K562 (cell line): ENCODE measurements around the gene BMP6. TPM values are rescaled to one million over a fixed set of nuclear protein-coding genes. Genes with fewer than 3 reads are reported as not detected.

Experiments used
- ATAC-seq: fragments of 200-7000 bp; cut with Tn5 transposase; 3 replicates; pipeline ENCODE4 v1.9.1; 2020; ENCODE audit warnings: moderate library complexity
- BruUV-seq: library from RNA; stranded (reverse); fragments of 400-500 nt; replicated peaks from 2 replicates; lab custom pipeline; 2021; lab: Mats Ljungman, UMichigan
- CTCF ChIA-PET: fragments of 300-600 bp; formaldehyde crosslinking; extraction: SDS; loops from one replicate; lab custom pipeline; 2021; ENCODE audit warnings: low intra/inter-chr PET ratio; lab: Yijun Ruan, JAX
- POLR2A ChIA-PET: fragments of 300-600, 350-650 bp; sonication (Branson Sonifier 250); formaldehyde crosslinking; extraction: SDS; loops from one replicate; lab custom pipeline; 2021; ENCODE audit warnings: antibody characterized with exemption, inconsistent platforms; lab: Yijun Ruan, JAX
- DNase-seq, 4 experiments: peaks; one replicate each; pipeline versions ENCODE4 v3.0.0 to v3.0.0-alpha.2; 2011 to 2018; ENCODE audit warnings: low spot score in 3 of 4, mixed read lengths in 3 of 4; ENCODE audit errors: extremely low read depth in 1 of 4
- FAIRE-seq: peaks from 2 replicates; lab custom pipeline; 2011; peaks lifted over from hg19 to GRCh38; lab: Jason Lieb, UNC
- H2AFZ ChIP-seq: 2 replicates; pipeline ENCODE4 v1.6.0; 2011; ENCODE audit warnings: low read depth, low read length, control low read depth, inconsistent platforms
- H3K27ac ChIP-seq: fragments of 200-600 bp; 3 replicates; pipeline ENCODE4 v1.8.0; 2011; ENCODE audit warnings: low read depth, mild to moderate bottlenecking, control low read depth, inconsistent platforms, low read length, moderate library complexity, mixed read lengths; ENCODE audit errors: extremely low read depth
- H3K27me3 ChIP-seq, 2 experiments: fragments of 300-600 bp in 1 of 2; 2 replicates in 1 of 2; 3 replicates in 1 of 2; pipeline versions ENCODE4 v1.6.0 to v1.8.0; 2011; ENCODE audit warnings: inconsistent platforms in 2 of 2, low read length in 2 of 2, mild to moderate bottlenecking in 1 of 2, mixed read lengths in 1 of 2, moderate library complexity in 1 of 2; ENCODE audit not compliant: control insufficient read depth in 2 of 2, insufficient read depth in 2 of 2
- H3K36me3 ChIP-seq: fragments of 300-600 bp; 3 replicates; pipeline ENCODE4 v1.8.0; 2011; ENCODE audit warnings: mild to moderate bottlenecking, low read length, inconsistent platforms; ENCODE audit not compliant: control insufficient read depth, insufficient read depth
- H3K4me1 ChIP-seq, 2 experiments: fragments of 200-600 bp in 1 of 2; replicated peaks in 1 of 2; 2 replicates in 1 of 2; 3 replicates in 1 of 2; pipeline versions ENCODE4 v1.5.1 to v1.8.0; 2011; ENCODE audit warnings: inconsistent platforms in 2 of 2, low read length in 2 of 2, mild to moderate bottlenecking in 1 of 2, mixed read lengths in 1 of 2, moderate library complexity in 1 of 2; ENCODE audit not compliant: control insufficient read depth in 2 of 2, insufficient read depth in 2 of 2
- H3K4me2 ChIP-seq: 2 replicates; pipeline ENCODE4 v1.6.1; 2011; ENCODE audit warnings: low read length, control low read depth, inconsistent platforms, mixed read lengths; ENCODE audit not compliant: insufficient read depth
- H3K4me3 ChIP-seq: fragments of 200-600 bp; sonication (generic), shearing (Covaris generic); 2 replicates; pipeline ENCODE4 v1.5.1; 2016; ENCODE audit warnings: control low read depth, inconsistent platforms
- H3K79me2 ChIP-seq: fragments of 200-600 bp; 3 replicates; pipeline ENCODE4 v1.8.0; 2011; ENCODE audit warnings: low read length, inconsistent platforms; ENCODE audit not compliant: control insufficient read depth, insufficient read depth
- H3K9ac ChIP-seq, 2 experiments: 2 replicates each; pipeline versions ENCODE4 v1.6.0 to v1.6.1; 2011; ENCODE audit warnings: low read depth in 2 of 2, low read length in 2 of 2, control low read depth in 1 of 2, inconsistent platforms in 1 of 2, mild to moderate bottlenecking in 1 of 2, mixed read lengths in 1 of 2; ENCODE audit not compliant: insufficient read depth in 1 of 2
- H3K9me1 ChIP-seq: one replicate; pipeline ENCODE4 v1.6.0; 2011; ENCODE audit warnings: inconsistent platforms, mild to moderate bottlenecking, low read length, moderate library complexity; ENCODE audit not compliant: control insufficient read depth, insufficient read depth
- H3K9me3 ChIP-seq: replicated peaks from 2 replicates; pipeline ENCODE4 v1.5.1; 2011; ENCODE audit warnings: low read depth, low read length, inconsistent platforms; ENCODE audit not compliant: control insufficient read depth, insufficient read depth
- H4K20me1 ChIP-seq: replicated peaks from 2 replicates; pipeline ENCODE4 v1.6.1; 2011; ENCODE audit warnings: low read length, inconsistent platforms, mixed read lengths; ENCODE audit not compliant: control insufficient read depth, insufficient read depth
- DMBX1 ChIP-seq: fragments of 250-450 bp; sonication (Bioruptor Pico); IDR thresholded peaks from 2 replicates; pipeline ENCODE4 v1.8.0; 2022; ENCODE audit warnings: inconsistent platforms, mild to moderate bottlenecking, moderate library complexity, borderline replicate concordance
- DNMT1 ChIP-seq: fragments of 450-650 bp; IDR thresholded peaks from 2 replicates; pipeline ENCODE4 v1.6.1; 2016; ENCODE audit warnings: antibody characterized with exemption, mild to moderate bottlenecking
- GATA2 ChIP-seq: sonication (generic); formaldehyde crosslinking; IDR thresholded peaks from 2 replicates; pipeline ENCODE4 v1.4.0; 2020; ENCODE audit warnings: mild to moderate bottlenecking, missing genetic modification reagents
- KLF10 ChIP-seq: fragments of 250-450 bp; sonication (Bioruptor Pico); IDR thresholded peaks from 2 replicates; pipeline ENCODE4 v1.6.1; 2021; ENCODE audit warnings: matching md5 sums
- MEF2A ChIP-seq: IDR thresholded peaks from 2 replicates; pipeline ENCODE4 v1.6.1; 2011; ENCODE audit warnings: low read depth, mild to moderate bottlenecking, low read length, moderate library complexity; ENCODE audit not compliant: control insufficient read depth
- ZBTB7A ChIP-seq: IDR thresholded peaks from 2 replicates; pipeline ENCODE4 v1.6.1; 2011; ENCODE audit warnings: low read depth, mild to moderate bottlenecking, low read length, moderate library complexity, borderline replicate concordance; ENCODE audit not compliant: control insufficient read depth
- ZNF12 ChIP-seq: sonication (generic); formaldehyde crosslinking; IDR thresholded peaks from 2 replicates; pipeline ENCODE4 v1.4.0; 2020; ENCODE audit warnings: mild to moderate bottlenecking, missing genetic modification reagents
- ZNF175 ChIP-seq: fragments of 200-800 bp; sonication (Bioruptor generic); IDR thresholded peaks from 2 replicates; pipeline ENCODE4 v1.6.1; 2016; ENCODE audit warnings: low read depth, mild to moderate bottlenecking, missing genetic modification characterization, missing compliant biosample characterization
- WGBS: fragments of 100-300 bp; shearing (Covaris generic); methylation state at CpG from one replicate; pipeline ENCODE4 v1.1.6; 2016; ENCODE audit warnings: low coverage, mixed read lengths; ENCODE audit not compliant: insufficient coverage; ENCODE audit errors: missing lambda C conversion rate; 5-methylcytosine and 5-hydroxymethylcytosine counted together
- in situ Hi-C: fragments of 300-500 bp; cut with MboI; formaldehyde crosslinking; loops from 4 replicates; pipeline ENCODE4 v1.15.0; 2018; ENCODE audit warnings: inconsistent platforms, mixed read lengths
- intact Hi-C: fragments of 100-400 bp; cut with micrococcal nuclease; formaldehyde crosslinking; loops from 2 replicates; pipeline ENCODE4 v1.14.2; 2022
- polyA plus RNA-seq, 8 experiments: library from polyadenylated mRNA; depleted of rRNA in 4 of 8; stranded (reverse) in 5 of 8; unstranded in 3 of 8; fragments of >200 nt; fragmentation: Nextera tagmentation in 2 of 8; fragmentation: Illumina TruSeq in 1 of 8; extraction: Ambion mirVana in 2 of 8; extraction: Trizol in 1 of 8; gene quantifications; 2 replicates each; pipeline versions ENCODE4 v1.2.1 to v1.2.3, GENCODE V29; 2011 to 2014; ENCODE audit warnings: inconsistent platforms in 1 of 8, missing spikeins in 1 of 8
- total RNA-seq, 7 experiments: library from RNA; depleted of rRNA in 6 of 7; stranded (reverse); fragments of >200 nt in 6 of 7; fragmentation: Illumina TruSeq in 2 of 7; extraction: Trizol in 2 of 7; gene quantifications; 2 replicates each; pipeline versions ENCODE4 v1.2.1 to v1.2.3, GENCODE V29; 2011 to 2021; ENCODE audit warnings: low replicate concordance in 1 of 7
- TF ChIP-seq, protein P1 (sequence below): sonication (generic); formaldehyde crosslinking; IDR thresholded peaks from 2 replicates; pipeline ENCODE4 v1.8.0; 2022; ENCODE audit warnings: mild to moderate bottlenecking, missing genetic modification reagents
- TF ChIP-seq, protein P2 (sequence below): fragments of 450-650 bp; formaldehyde crosslinking; conservative IDR thresholded peaks from 2 replicates; pipeline ENCODE4 v1.4.0; 2022; ENCODE audit warnings: mild to moderate bottlenecking, missing genetic modification characterization
- TF ChIP-seq, protein P3 (sequence below): IDR thresholded peaks from 3 replicates; pipeline ENCODE4 v1.6.1; 2011; ENCODE audit warnings: borderline replicate concordance, mild to moderate bottlenecking; ENCODE audit not compliant: insufficient read length, insufficient read depth

Gene BMP6
- total and polyA plus RNA-seq, 9 of the 15 experiments (the other 6 are each of a cell fraction or from before 2014, with no cell fraction given): 0.01 to 0.13 (median 0.06) TPM; not detected in 3

DNA sequence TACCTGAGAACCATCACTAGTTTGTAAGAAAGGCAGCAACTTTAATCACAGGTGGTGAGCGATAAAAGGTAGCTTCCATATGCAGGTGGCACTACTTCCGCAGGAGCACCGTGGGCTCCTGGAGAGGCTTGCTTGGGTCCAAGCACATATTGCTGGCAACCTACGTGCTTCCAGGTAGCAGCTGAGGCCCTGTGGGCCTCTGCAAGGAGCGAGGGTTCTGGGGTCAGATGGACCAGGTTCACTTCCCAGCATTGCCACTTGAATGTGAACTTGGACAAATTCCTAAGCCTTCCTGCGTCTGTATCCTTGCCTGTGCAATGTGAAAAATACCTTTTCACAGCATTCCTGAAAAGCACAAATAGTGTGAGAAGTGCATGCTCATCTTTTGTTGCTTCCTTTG is 153.7 kb downstream of the BMP6 start:
- Histone ChIP-seq H3K4me1 (no peaks in the 10 kb centered on the region), H3K27me3 (no peaks in the 10 kb centered on the region; a peak in 1 of 5 replicates), H3K4me3 (no peak overlapping the region), H3K4me2 (no peak overlapping the region), H3K9me1 (peaks cover 3% of the 10 kb centered on the region), H4K20me1 (peaks cover 2% of the 10 kb centered on the region; the same call in 1 of the 2 replicates), H2AFZ (no peak overlapping the region), H3K9me3 (no peaks in the 10 kb centered on the region), H3K27ac (no peak overlapping the region), H3K36me3 (peaks cover 40% of the 10 kb centered on the region), H3K9ac (no peak overlapping the region), H3K79me2 (no peaks in the 10 kb centered on the region)
- no peak for FAIRE-seq
- in situ Hi-C loops: no loop called here
- POLR2A ChIA-PET: interaction anchor here (0.9 to 4.0 kb wide), 5 partner anchors 8 to 36 kb away, joined by 3 to 12 read pairs (median 4); no protein-coding TSS in a partner anchor
- ATAC-seq: no peak
- no peak for DNase-seq
- WGBS: 78% methylated on average over 6 of the region's 6 CpGs
- BruUV-seq: no TSS peak
- intact Hi-C loops: no loop called here
- CTCF ChIA-PET: no interaction called here
- TF ChIP-seq ZNF175 (CRISPR knock-in tag) (no peak), ZNF12 (CRISPR knock-in tag) (no peak), GATA2 (CRISPR knock-in tag) (no peak), DNMT1 (no peak), DMBX1 (no peak), MEF2A (no peak), ZBTB7A (no peak), KLF10 (CRISPR knock-in tag) (no peak)
- TF ChIP-seq, protein P1, sequence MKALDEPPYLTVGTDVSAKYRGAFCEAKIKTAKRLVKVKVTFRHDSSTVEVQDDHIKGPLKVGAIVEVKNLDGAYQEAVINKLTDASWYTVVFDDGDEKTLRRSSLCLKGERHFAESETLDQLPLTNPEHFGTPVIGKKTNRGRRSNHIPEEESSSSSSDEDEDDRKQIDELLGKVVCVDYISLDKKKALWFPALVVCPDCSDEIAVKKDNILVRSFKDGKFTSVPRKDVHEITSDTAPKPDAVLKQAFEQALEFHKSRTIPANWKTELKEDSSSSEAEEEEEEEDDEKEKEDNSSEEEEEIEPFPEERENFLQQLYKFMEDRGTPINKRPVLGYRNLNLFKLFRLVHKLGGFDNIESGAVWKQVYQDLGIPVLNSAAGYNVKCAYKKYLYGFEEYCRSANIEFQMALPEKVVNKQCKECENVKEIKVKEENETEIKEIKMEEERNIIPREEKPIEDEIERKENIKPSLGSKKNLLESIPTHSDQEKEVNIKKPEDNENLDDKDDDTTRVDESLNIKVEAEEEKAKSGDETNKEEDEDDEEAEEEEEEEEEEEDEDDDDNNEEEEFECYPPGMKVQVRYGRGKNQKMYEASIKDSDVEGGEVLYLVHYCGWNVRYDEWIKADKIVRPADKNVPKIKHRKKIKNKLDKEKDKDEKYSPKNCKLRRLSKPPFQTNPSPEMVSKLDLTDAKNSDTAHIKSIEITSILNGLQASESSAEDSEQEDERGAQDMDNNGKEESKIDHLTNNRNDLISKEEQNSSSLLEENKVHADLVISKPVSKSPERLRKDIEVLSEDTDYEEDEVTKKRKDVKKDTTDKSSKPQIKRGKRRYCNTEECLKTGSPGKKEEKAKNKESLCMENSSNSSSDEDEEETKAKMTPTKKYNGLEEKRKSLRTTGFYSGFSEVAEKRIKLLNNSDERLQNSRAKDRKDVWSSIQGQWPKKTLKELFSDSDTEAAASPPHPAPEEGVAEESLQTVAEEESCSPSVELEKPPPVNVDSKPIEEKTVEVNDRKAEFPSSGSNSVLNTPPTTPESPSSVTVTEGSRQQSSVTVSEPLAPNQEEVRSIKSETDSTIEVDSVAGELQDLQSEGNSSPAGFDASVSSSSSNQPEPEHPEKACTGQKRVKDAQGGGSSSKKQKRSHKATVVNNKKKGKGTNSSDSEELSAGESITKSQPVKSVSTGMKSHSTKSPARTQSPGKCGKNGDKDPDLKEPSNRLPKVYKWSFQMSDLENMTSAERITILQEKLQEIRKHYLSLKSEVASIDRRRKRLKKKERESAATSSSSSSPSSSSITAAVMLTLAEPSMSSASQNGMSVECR (CRISPR knock-in tag): no peak
- TF ChIP-seq, protein P2, sequence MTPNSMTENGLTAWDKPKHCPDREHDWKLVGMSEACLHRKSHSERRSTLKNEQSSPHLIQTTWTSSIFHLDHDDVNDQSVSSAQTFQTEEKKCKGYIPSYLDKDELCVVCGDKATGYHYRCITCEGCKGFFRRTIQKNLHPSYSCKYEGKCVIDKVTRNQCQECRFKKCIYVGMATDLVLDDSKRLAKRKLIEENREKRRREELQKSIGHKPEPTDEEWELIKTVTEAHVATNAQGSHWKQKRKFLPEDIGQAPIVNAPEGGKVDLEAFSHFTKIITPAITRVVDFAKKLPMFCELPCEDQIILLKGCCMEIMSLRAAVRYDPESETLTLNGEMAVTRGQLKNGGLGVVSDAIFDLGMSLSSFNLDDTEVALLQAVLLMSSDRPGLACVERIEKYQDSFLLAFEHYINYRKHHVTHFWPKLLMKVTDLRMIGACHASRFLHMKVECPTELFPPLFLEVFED: no peak
- TF ChIP-seq, protein P3, sequence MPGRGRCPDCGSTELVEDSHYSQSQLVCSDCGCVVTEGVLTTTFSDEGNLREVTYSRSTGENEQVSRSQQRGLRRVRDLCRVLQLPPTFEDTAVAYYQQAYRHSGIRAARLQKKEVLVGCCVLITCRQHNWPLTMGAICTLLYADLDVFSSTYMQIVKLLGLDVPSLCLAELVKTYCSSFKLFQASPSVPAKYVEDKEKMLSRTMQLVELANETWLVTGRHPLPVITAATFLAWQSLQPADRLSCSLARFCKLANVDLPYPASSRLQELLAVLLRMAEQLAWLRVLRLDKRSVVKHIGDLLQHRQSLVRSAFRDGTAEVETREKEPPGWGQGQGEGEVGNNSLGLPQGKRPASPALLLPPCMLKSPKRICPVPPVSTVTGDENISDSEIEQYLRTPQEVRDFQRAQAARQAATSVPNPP: no peak
